DND-41 (cell line): ENCODE results near the gene DDN.

Experiments
- EZH2 ChIP-seq: IDR thresholded peaks from 3 replicates; pipeline ENCODE4 v1.6.1; 2012; ENCODE audit warnings: borderline replicate concordance, low read depth, mild to moderate bottlenecking, moderate library complexity, low read length, inconsistent platforms; ENCODE audit not compliant: severe bottlenecking
- TF ChIP-seq, protein P1 (sequence below): IDR thresholded peaks from 2 replicates; pipeline ENCODE4 v1.5.1; 2012; ENCODE audit warnings: borderline replicate concordance, low read length, moderate library complexity, mild to moderate bottlenecking; ENCODE audit not compliant: poor library complexity, severe bottlenecking; ENCODE audit errors: extremely low read depth

DNA sequence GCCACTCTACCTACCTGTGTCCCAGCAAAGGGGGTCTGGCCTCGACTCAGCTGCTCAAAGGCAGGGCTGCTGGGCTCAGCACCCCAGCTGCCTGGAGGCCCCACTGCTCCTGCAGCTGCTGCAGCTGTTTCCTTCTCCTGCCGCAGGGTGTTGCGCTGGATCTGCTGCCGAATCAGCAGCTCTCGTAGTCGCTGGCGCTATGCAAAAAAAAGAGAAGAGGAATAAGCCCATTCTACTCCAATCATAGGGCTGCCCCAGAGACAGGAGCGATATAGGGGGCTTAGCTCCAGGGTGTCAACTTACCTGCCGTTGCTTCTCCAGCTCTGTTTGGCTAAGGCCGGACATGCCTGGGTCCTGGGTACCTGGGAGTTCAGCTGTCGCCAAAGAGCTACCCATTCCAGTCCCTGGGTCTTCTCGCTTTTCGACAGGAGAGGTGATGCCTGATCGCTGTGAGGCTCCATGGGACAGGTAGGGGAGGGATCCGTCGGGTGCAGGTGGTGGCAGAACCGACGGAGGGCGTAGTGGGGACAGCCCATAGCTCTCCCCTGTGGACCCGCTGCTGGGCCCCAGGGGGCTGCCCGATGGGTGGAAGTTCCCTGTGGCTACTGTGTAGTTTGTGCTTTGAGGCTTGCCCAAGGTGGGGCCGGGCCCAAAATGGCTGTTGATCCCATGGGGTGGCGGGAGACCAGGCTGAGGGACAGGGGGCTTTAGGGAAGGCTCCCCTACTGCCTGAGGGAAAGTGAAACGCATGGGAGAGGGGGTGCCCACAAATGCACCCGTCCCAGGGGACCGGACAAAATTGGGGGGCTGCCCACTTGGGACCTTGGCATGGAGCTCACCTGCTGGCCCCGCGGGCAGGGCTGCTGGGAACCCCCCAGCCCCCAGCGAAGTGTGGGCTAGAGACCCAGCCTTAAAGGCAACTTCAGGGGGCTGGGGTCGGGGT is 40.5 kb upstream of the DDN start:
- TF ChIP-seq, protein P1, sequence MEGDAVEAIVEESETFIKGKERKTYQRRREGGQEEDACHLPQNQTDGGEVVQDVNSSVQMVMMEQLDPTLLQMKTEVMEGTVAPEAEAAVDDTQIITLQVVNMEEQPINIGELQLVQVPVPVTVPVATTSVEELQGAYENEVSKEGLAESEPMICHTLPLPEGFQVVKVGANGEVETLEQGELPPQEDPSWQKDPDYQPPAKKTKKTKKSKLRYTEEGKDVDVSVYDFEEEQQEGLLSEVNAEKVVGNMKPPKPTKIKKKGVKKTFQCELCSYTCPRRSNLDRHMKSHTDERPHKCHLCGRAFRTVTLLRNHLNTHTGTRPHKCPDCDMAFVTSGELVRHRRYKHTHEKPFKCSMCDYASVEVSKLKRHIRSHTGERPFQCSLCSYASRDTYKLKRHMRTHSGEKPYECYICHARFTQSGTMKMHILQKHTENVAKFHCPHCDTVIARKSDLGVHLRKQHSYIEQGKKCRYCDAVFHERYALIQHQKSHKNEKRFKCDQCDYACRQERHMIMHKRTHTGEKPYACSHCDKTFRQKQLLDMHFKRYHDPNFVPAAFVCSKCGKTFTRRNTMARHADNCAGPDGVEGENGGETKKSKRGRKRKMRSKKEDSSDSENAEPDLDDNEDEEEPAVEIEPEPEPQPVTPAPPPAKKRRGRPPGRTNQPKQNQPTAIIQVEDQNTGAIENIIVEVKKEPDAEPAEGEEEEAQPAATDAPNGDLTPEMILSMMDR, result no peak
- TF ChIP-seq EZH2, result no peak
